Spleen (tissue), 11 donors: ENCODE results near the gene ABCG1. TPM values are rescaled to one million over a fixed set of nuclear protein-coding genes. Genes with fewer than 3 reads are reported as not detected.

Experiments used
- DNase-seq: peaks from one replicate; pipeline ENCODE4 v3.0.0-alpha.2; 2020
- H3K27ac ChIP-seq, 8 donors: fragments of 200-600 bp; sonication (generic) in 7 of 8; 1 replicate in 4 of 8; 2 replicates in 4 of 8; pipeline versions ENCODE4 v1.5.0 to v1.8.0; 2016 to 2021; ENCODE audit warnings: inconsistent platforms in 4 of 8, mild to moderate bottlenecking in 4 of 8, moderate library complexity in 1 of 8
- H3K27me3 ChIP-seq, 7 donors: fragments of 200-600 bp; sonication (generic) in 6 of 7; replicated peaks in 1 of 7; 1 replicate in 4 of 7; 2 replicates in 3 of 7; pipeline versions ENCODE4 v1.5.0 to v1.8.0; 2016 to 2021; ENCODE audit warnings: inconsistent platforms in 3 of 7, mild to moderate bottlenecking in 1 of 7
- H3K36me3 ChIP-seq, 6 donors: fragments of 200-600 bp; sonication (generic) in 5 of 6; 1 replicate in 4 of 6; 2 replicates in 2 of 6; pipeline versions ENCODE4 v1.5.0 to v1.8.0; 2016 to 2021; ENCODE audit warnings: inconsistent platforms in 2 of 6
- H3K4me1 ChIP-seq, 6 donors: fragments of 200-600 bp; sonication (generic) in 5 of 6; 1 replicate in 3 of 6; 2 replicates in 3 of 6; pipeline versions ENCODE4 v1.5.0 to v1.8.0; 2016 to 2021; ENCODE audit warnings: inconsistent platforms in 3 of 6
- H3K4me3 ChIP-seq, 8 donors: fragments of 200-600 bp; sonication (generic) in 7 of 8; 1 replicate in 4 of 8; 2 replicates in 4 of 8; pipeline versions ENCODE4 v1.5.0 to v1.8.0; 2016 to 2021; ENCODE audit warnings: inconsistent platforms in 4 of 8, mild to moderate bottlenecking in 4 of 8, moderate library complexity in 2 of 8
- H3K9me3 ChIP-seq, 8 donors: fragments of 200-600 bp; sonication (generic) in 7 of 8; 1 replicate in 4 of 8; 2 replicates in 4 of 8; pipeline versions ENCODE4 v1.5.0 to v1.8.0; 2016 to 2021; ENCODE audit warnings: inconsistent platforms in 4 of 8
- CTCF ChIP-seq, 11 experiments: fragments of 200-600 bp in 7 of 11; fragments of 450-650 bp in 4 of 11; sonication (generic) in 4 of 11; IDR thresholded peaks in 8 of 11; conservative IDR thresholded peaks in 3 of 11; 1 replicate in 7 of 11; 2 replicates in 4 of 11; pipeline versions ENCODE4 v1.4.0 to v1.8.0; 2016 to 2021; ENCODE audit warnings: antibody characterized with exemption in 11 of 11, inconsistent platforms in 4 of 11, mild to moderate bottlenecking in 1 of 11
- POLR2A ChIP-seq, 3 donors: fragments of 450-650 bp; IDR thresholded peaks; one replicate each; pipeline ENCODE4 v1.5.1; 2017; ENCODE audit warnings: antibody characterized with exemption in 3 of 3, mild to moderate bottlenecking in 1 of 3
- POLR2AphosphoS5 ChIP-seq, 3 donors: sonication (generic); formaldehyde crosslinking; IDR thresholded peaks; one replicate each; pipeline ENCODE4 v1.5.1; 2017; ENCODE audit warnings: antibody characterized with exemption in 3 of 3
- WGBS, 5 donors: extraction: QIAGEN DNeasy Blood & Tissue Kit in 3 of 5; methylation state at CpG; one replicate each; pipeline versions ENCODE4 v1.1.5 to v1.1.7; 2013 to 2018; 5-methylcytosine and 5-hydroxymethylcytosine counted together
- intact Hi-C: fragments of 100-400 bp; cut with DNase I; formaldehyde crosslinking; loops from one replicate; pipeline ENCODE4 v1.15.0; 2023; ENCODE audit warnings: low total_unique reads
- polyA plus RNA-seq, 3 donors: library from polyadenylated mRNA; stranded (reverse); fragments of 200-250 nt; gene quantifications; one replicate each; pipeline ENCODE4 v1.2.1, GENCODE V29; 2013
- total RNA-seq, 7 donors: library from RNA; depleted of rRNA in 3 of 7; stranded (reverse); fragments of >200 nt in 3 of 7; fragmentation: NEBNext Ultra II Directional in 4 of 7; extraction: Animal tissue kit (Norgen Biotek cat#: 25700) in 4 of 7; gene quantifications; one replicate each; pipeline versions ENCODE4 v1.1.0 to v1.2.1, GENCODE V29; 2016 to 2021
- donor health status: healthy with polysubstance abuse.
- donor health status: DM: no; HTN: no; CAD: no; lungs with moderate emphysema.
- donor health status: DM: no; HTN: no; CAD: no.
- donor health status: Bipolar disorder and iron deficiency.
- donor health status: healthy.
- donor health status: DM: no; HTN: no; CAD: no.
- donor health status: DM: yes; HTN: yes; CAD: no.

Gene ABCG1
- total and polyA plus RNA-seq, 10 donors: 14.6 to 143 (median 96.7) TPM

- Histone ChIP-seq H3K36me3 (no peaks in the 10 kb centered on the region), H3K4me1 (peaks cover 15 to 96% (median 73%) of the 10 kb centered on the region in 6 donors), H3K27ac (peak overlapping the region in 3 of 8 donors; percentile 44 to 57 (median 53)), H3K27me3 (no peaks in the 10 kb centered on the region), H3K9me3 (no peaks in the 10 kb centered on the region), H3K4me3 (no peak overlapping the region)
- 76 to 89% (median 81%) methylated on average over 9 to 13 of the region's 13 CpGs for WGBS, 5 donors
- DNase-seq: no peak
- TF ChIP-seq POLR2A (IDR thresholded peaks at IDR 0.05): no peak
- TF ChIP-seq POLR2AphosphoS5 (IDR thresholded peaks at IDR 0.05): no peak
- no peak for TF ChIP-seq CTCF (IDR thresholded peaks at IDR 0.05 in 8 of 11, conservative IDR thresholded peaks at IDR 0.05 in 3 of 11)
- intact Hi-C loops: no loop called here
Observed at GRCh38 chr21:42251654-42252324, 32.8 kb downstream of the ABCG1 start.

GRCh38 chr21:42252325-42252654, 33.4 kb downstream of the ABCG1 start:
- H3K36me3 ChIP-seq: no peaks in the 10 kb centered on the region
- no peaks in the 10 kb centered on the region for H3K27me3 ChIP-seq
- intact Hi-C loops: no loop called here
- H3K4me1 ChIP-seq: peaks cover 15 to 97% (median 76%) of the 10 kb centered on the region in 6 donors
- H3K4me3 ChIP-seq: no peak overlapping the region
- no peak for DNase-seq
- H3K9me3 ChIP-seq: no peaks in the 10 kb centered on the region
- 91 to 96% (median 94%) methylated on average over 7 to 8 of the region's 8 CpGs for WGBS, 5 donors
- TF ChIP-seq POLR2AphosphoS5 (IDR thresholded peaks at IDR 0.05) (no peak), CTCF (IDR thresholded peaks at IDR 0.05 in 8 of 11, conservative IDR thresholded peaks at IDR 0.05 in 3 of 11) (no peak), POLR2A (IDR thresholded peaks at IDR 0.05) (no peak)
- peak overlapping the region in 1 of 8 donors; percentile 48 for H3K27ac ChIP-seq

GRCh38 chr21:42252778-42253340, 33.9 kb downstream of the ABCG1 start:
- no peaks in the 10 kb centered on the region for H3K27me3 ChIP-seq
- no peak for TF ChIP-seq CTCF (IDR thresholded peaks at IDR 0.05 in 8 of 11, conservative IDR thresholded peaks at IDR 0.05 in 3 of 11)
- TF ChIP-seq POLR2A (IDR thresholded peaks at IDR 0.05): no peak
- no peak for TF ChIP-seq POLR2AphosphoS5 (IDR thresholded peaks at IDR 0.05)
- H3K36me3 ChIP-seq: no peaks in the 10 kb centered on the region
- no peak for DNase-seq
- H3K4me1 ChIP-seq: peaks cover 15 to 96% (median 76%) of the 10 kb centered on the region in 6 donors
- H3K9me3 ChIP-seq: no peaks in the 10 kb centered on the region
- 85 to 91% (median 91%) methylated on average over 11 of the region's 11 CpGs for WGBS, 5 donors
- peak overlapping the region in 1 of 8 donors; percentile 48 for H3K27ac ChIP-seq
- intact Hi-C loops: no loop called here
- no peak overlapping the region for H3K4me3 ChIP-seq

GRCh38 chr21:42253466-42253865, 34.5 kb downstream of the ABCG1 start:
- DNase-seq: no peak
- TF ChIP-seq CTCF (IDR thresholded peaks at IDR 0.05 in 8 of 11, conservative IDR thresholded peaks at IDR 0.05 in 3 of 11) (no peak), POLR2AphosphoS5 (IDR thresholded peaks at IDR 0.05) (no peak), POLR2A (IDR thresholded peaks at IDR 0.05) (no peak)
- WGBS, 5 donors: 74 to 87% (median 77%) methylated on average over 7 to 8 of the region's 8 CpGs
- Histone ChIP-seq H3K27ac (peak overlapping the region in 1 of 8 donors; percentile 48), H3K27me3 (no peaks in the 10 kb centered on the region), H3K36me3 (no peaks in the 10 kb centered on the region), H3K4me1 (peaks cover 15 to 96% (median 75%) of the 10 kb centered on the region in 6 donors), H3K9me3 (no peaks in the 10 kb centered on the region), H3K4me3 (no peak overlapping the region)
- intact Hi-C loops: no loop called here
